ENCODE measurements around the gene OR2J2.
"Not testable (repeated sequence)": the region's sequence is repeated elsewhere in the genome, so short reads cannot be mapped to it uniquely, and the experiment has no call there.

The OR2J2 gene

DNA sequence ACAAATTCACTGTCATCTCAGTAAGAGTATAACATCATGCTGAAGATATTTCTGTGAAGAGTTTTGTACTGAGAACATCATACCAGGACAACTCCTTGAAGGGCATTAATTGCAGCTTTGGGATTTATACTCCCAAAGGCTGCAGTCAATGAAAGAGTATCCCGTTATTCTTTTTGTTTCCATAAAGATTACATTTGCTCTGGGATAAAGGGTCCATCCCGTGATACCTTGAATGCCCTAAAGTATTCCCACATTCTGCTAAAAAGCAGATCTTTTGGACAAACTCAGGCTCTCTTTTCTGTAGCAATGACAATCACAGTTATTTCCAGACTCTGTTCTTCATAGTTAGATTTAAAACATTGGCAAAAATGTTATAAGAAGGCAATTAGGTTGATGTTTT is at the start of gene OR2J2:
Gene OR2J2, plus strand, starts transcription at position 301 of the 400 bp plus-strand sequence. CDS start 2,729 bp downstream, outside the sequence.
- not testable (repeated sequence) for DNase-seq (ENCODE audit: low read depth)

DNA sequence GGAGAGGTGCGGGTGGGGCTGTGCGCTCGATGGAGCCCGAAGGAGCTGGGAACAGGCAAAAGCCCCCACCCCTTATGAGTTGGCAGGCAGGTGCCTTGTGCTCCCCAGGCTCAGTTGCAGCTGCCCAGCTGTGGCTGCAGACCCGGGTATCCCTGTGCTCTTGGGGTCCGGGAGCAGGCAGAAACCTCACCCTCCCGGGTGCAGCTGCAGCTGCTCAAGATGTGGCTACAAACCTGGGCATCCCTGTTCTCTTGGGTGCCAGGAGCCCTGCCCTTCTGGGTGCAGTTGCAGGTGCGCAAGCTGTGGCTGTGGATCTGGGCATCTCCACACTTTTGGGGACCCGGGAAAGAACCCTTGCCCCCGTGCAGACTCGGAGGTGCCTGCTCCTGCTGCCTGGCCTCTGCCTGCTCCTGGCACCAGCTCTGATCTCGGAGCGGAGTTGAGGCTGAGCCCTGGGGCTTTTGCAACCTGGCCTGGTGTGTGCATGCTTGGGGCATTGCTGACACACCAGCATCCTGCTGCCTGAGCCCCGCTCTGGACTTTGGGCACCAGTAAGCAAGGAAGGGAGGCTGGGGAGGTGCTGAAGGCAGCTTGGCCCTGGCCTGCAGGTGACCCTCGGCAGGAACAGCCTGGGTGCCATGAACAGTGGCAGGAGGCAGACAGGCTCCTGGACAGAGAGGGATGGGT is 41.2 kb upstream of the OR2J2 start:
- no peak for DNase-seq (ENCODE audit: low read depth)

DNA sequence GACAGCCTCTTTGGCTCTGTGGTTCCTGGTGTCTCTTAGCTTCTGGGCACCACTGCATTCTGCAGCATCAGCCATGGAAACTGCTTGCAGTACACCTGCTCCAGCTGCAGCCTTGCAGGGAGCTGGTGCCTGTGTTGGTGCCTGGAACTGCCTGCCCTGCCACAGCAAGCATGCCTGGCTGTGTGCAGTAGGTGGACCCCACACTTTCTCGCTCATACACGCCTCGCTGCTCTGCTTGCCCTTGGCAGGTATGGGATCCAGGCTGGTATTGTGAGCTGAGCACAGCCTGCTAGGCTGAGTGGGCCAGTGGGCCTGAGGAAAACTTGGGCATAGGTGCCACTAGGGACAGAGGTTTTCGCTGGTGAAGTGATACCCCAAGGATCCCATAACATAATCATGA is 40.1 kb upstream of the OR2J2 start:
- DNase-seq (ENCODE audit: low read depth) = no peak

DNA sequence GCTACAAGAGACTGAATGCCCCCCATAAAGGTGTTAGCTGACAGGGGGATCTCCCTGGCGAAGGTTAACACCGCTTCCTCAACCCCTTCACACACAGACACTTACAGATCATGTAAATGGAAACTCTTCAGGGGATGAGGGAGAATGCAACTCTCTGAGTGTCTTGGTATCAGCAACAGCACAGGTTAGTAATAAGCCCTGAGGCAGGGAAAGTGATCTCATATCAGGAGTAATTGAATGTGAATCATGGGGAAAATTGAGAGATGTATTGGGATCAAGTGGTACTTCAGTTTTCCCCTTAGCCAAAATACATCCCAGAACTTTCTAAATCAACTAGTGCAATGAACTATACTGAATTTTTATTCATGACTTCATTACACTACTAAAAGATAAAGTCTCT is 39.0 kb upstream of the OR2J2 start:
- DNase-seq (ENCODE audit: low read depth) = no peak

DNA sequence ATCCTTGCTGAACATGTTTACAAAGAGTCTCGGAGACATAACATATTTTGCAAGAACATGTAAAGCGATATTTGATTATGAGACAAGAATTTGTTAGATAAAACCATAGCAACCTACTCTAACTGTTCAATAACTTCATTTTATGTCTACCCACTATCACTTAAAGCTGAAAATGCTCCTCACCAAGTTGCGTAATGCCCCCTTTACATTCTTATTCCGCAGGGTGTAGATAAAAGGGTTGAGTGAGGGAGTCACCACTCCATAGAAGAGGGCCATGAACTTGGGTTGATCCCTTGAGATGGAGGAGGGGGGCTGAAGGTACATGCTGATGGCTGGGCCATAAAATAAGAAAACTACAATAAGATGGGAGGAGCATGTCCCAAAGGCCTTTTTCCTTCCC is 33.0 kb upstream of the OR2J2 start:
- DNase-seq (ENCODE audit: low read depth) = no peak

DNA sequence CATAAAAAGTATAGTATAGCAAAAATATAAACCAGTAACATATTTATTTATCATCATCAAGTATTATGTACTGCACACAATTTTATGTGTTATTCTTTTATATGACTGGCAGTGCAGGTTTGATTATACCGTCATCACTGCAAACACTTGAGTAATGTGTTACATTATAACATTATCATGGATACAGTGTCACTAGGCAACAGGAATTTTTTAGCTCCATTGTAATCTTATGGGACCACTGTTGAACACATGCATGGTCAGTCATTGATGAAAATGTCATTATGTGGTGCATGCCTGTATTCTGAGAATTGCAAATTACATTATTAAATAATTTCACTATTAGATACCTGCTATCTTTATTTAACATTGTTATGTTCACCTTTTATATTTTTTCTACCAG is 29.1 kb upstream of the OR2J2 start:
- no peak for DNase-seq (ENCODE audit: low read depth)

DNA sequence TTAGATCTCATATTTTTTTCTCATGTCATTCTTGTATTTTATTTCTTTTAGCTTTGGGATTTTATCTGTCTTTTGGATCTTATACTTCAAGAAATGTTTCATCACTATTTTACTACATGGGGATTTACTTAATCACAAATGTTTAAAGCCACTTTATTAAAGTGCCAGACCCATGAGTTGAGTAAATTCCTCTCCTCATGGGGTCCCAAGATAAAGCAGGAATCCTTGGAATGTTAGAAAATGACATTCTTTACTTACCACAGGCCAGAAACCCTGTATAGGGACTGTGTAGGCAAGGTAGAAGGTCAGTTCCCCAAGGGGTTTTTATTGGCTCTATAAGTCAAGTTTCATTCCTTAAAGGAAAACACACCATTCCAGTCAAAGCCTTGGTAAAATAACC is 28.4 kb upstream of the OR2J2 start:
- no peak for DNase-seq (ENCODE audit: low read depth)

DNA sequence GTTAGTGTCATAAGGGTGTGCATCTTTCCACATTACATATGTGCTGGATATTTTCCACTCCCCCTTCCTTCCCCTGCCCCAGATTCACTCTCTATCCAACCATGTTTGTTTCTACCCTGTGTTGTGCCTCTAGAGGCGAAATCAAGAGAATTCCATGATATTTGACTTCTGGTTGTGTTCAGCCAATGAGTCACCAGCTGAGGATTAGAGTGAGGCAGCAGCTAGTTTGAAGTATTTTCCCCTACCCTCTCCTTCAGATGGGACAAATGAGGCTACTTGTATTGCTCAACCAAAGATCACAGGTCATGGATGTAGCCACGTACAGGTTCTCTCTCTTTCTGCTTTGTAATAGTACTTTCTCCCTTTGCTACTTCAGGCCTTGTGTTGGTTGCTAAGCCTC is 24.5 kb upstream of the OR2J2 start:
- DNase-seq (ENCODE audit: low read depth) = no peak

DNA sequence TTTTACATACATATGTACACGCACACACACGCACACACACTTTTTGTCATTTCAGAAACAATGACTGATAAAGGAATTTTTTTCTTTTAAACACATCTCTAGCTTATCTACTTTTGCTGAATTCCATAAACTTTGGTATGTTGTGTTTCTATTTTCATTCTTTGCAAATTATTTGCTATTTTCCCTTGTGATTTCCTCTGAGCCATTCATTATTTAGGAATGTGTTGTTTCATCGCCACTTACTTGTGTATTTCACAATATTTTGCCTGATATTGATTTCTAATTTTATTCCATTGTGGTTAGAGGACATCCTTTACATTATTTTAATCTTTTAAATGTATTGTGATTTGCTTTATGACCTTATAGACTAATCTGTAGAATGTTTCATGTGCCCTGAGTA is 23.6 kb upstream of the OR2J2 start:
- DNase-seq (ENCODE audit: low read depth) = no peak

DNA sequence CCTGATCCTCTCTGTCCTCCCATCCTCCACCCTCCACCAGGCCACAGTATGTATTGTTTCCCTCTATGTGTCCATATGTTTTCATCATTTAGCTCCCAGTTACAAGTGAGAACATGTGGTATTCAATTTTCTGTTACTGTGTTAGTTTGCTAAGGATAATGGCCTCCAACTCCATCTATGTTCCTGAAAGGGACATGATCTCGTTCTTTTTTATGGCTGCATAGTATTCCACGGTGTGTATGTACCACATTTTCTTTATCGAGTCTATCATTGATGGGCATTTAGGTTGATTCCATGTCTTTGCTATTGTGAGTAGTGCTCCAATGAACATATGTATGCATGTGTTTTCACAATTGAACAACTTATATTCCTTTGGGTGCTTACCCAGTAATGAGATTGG is 21.3 kb upstream of the OR2J2 start:
- not testable (repeated sequence) for DNase-seq (ENCODE audit: low read depth)

DNA sequence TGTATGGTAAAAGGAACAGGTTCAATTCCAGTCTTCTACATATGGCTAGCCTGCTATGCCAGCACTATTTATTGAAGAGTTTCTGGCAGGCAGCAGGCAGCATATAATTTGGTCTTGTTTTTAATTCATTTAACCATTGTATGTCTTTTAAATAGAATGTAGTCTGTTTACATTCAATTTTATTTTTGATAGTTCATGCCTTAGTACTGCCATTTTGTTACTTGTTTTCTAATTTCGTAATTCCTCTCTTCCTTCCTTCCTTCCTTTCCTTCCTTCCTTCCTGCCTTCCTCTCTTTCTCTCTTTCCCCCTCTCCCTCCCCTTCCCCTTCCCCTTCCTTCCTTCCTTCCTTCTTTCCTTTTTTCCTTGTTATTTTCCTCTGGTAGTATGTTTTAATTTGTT is 17.6 kb upstream of the OR2J2 start:
- no peak for DNase-seq (ENCODE audit: low read depth)

DNA sequence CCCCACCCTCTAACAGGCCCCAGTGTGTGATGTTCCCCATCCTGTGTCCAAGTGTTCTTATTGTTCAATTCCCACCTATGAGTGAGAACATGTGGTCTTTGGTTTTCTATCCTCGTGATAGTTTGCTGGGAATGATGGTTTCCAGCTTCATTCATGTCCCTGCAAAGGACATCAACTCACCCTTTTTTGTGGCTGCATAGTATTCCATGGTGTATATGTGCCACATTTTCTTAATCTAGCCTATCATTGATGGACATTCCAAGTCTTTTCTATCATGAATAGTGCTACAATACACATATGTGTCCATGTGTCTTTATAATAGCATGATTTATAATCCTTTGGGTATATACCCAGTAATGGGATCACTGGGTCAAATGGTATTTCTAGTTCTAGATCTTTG is 15.5 kb upstream of the OR2J2 start:
- DNase-seq (ENCODE audit: low read depth) = not testable (repeated sequence)

DNA sequence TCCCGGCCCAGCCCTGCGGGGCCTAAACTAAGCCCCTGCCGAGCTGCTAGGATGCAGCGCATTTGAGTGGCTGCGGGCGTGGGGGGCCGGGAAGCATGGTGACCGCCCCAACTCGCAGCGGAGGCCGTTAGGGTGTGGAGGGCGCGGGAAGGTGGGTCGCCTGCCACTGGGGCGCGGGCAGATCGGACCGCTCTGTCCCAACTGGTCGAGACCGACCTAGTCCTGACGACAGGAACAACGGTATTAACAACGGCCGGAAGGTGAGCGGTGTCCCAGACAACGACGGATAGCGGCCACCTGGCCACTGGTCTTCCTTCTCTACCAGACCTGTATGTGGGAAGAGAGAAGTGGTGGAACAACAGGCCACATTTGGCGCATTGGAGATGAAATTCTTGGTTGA is 10.8 kb upstream of the OR2J2 start:
- DNase-seq (ENCODE audit: low read depth) = not testable (repeated sequence)

DNA sequence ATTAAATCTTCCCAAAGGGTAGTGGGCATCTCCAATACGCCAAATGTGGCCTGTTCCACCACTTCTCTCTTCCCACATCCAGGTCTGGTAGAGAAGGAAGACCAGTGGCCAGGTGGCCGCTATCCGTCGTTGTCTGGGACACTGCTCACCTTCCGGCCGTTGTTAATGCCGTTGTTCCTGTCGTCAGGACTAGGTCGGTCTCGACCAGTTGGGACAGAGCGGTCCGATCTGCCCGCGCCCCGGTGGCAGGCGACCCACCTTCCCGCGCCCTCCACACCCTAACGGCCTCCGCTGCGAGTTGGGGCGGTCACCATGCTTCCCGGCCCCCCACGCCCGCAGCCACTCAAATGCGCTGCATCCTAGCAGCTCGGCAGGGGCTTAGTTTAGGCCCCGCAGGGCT is 5.1 kb upstream of the OR2J2 start:
- DNase-seq (ENCODE audit: low read depth) = not testable (repeated sequence)

DNA sequence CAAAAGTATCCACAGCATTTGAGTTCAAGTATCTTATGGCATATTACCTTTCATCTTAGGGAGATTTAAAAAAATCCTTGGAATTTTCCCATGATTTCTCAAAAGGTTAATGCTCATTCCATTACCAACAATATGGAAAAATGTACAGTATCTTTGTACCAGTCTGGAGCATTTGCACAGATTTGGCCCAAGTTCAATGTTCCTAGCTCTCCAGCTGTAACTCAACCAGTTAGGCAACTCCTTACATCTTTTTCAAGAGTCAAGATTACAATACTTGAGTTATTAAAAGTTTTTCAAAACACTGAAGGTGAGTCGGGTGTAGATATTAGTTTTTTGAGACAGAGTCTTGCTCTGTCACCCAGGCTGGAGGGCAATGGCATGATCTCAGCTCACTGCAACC is 1.0 kb downstream of the OR2J2 start:
- no peak for DNase-seq (ENCODE audit: low read depth)

DNA sequence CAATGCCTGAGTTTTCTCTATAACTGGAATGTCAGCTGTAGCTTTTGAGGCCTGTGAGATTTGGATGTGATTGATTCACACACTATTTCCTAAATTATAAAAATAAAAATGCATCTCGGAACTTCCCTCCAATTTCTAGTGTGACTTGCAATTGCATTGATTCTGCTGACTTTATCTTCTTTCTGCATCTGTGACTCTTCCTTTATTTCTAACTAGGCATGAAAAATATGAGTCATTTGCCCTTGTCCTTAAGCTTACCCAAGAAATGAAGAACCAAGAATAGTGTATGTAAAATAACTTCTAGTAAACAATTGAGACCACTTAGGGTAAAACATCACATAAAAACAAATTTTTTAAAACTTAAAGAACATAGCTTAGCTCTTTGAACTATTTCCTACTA is 12.9 kb downstream of the OR2J2 start:
- no peak for DNase-seq (ENCODE audit: low read depth)

DNA sequence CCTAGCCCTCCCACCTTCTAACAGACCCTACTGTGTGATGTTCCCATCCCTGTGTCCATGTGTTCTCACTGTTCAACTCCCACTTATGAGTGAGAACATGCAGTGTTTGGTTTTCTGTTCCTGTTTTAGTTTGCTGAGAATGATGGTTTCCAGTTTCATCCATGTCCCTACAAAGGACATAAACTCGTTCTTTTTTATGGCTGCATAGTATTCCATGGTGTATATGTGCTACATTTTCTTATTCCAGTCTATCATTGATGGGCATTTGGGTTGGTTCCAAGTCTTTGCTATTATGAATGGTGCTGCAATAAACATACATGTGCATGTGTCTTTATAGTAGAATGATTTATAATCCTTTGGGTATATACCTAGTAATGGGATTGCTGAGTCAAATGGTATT is 18.0 kb downstream of the OR2J2 start:
- not testable (repeated sequence) for DNase-seq (ENCODE audit: low read depth)

DNA sequence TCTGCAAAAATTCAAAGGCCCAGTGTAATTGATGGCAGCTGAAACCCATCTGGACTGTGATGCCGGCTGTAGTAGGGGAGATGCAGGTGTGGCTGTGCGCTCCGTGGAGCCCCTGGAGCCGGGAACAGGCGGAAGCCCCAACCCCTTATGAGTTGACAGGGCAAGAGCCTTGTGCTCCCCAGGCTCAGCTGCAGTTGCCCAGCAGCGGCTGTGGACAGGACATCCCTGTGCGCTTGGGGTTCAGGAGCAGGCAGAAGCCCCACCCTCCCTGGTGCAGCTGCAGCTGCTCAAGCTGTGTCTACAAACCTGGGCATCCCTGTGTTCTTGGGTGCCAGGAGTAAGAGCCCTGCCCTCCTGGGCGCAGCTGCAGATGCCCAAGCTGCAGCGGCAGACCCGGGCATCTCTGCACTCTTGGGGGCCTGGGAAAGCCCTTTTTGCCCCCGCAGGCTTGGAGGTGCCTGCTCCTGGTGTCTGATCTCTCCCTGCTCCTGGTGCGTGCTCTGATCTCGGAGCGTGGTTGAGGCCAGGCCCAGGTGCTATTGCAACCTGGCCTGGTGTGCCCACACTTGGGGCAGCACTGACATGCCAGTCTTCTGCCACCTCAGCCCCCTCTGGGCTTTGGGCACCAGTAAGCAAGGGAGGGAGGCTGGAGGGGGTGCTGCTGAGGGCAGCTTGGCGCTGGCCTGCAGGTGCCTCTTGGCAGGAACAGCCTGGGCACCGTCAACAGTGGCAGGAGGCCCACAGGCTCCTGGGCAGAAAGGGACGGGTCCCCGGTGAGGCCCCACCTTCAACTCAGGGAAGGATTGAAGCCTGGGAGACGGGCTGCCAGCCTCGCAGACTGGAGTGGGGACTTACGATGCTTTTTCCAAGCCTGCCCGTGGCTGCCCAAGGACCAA is 30.3 kb downstream of the OR2J2 start:
- no peak for DNase-seq (ENCODE audit: low read depth)

DNA sequence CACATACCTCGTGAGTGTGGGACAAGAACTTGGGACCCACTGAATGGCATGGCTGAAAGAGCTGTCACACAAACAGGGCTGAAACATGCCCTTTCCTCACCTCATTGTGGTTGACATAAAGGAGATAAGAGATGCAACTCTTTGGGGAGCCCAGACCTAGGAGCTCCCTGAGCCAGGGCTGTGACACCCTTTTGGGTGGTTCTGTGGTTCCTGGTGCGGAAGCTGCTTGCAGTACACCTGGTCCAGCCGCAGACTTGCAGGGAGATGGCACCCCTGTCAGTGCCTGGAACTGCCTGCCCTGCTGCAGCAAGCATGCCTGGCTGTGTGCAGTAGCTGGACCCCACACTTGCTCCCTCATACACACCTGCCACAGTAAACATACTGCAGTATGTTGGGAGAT is 31.3 kb downstream of the OR2J2 start:
- no peak for DNase-seq (ENCODE audit: low read depth)

DNA sequence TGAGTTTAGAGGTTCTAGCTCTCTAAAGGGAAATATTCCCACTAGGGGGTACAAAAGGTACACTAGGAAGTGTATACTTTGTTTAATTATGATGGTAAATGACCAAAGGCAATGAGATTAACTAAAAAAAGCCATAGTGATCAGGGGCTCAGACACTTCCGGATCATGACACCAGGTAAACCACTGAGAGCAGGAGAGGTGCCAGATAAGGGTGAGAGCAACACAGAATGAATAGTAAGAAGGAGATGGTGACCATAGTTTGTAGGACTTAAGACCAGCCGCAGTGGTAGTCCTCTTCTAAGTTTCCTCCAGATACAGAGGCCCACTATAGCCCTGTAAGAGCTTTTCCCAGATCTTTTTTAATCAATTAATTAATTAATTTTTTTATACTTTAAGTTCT is 40.8 kb downstream of the OR2J2 start:
- no peak for DNase-seq (ENCODE audit: low read depth)

DNA sequence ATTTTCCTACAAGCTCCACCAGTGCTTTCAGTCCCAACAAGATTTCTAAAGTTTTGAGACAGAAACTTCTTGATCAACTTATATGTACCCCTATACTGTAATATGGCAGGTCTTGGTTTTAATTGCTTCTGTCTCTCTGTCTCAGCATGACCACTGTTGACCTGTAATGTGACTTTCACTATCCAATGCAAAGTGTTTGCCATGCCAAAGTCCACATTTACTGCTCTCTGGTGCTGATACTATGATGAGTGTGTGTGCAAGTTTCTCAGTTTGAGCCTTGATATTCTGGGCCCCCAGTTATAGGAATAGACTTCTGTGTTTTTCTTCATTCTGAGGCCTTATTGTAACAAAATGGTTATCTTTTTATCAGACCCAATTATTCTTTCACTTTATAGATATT is 45.8 kb downstream of the OR2J2 start:
- no peak for DNase-seq (ENCODE audit: low read depth)

DNA sequence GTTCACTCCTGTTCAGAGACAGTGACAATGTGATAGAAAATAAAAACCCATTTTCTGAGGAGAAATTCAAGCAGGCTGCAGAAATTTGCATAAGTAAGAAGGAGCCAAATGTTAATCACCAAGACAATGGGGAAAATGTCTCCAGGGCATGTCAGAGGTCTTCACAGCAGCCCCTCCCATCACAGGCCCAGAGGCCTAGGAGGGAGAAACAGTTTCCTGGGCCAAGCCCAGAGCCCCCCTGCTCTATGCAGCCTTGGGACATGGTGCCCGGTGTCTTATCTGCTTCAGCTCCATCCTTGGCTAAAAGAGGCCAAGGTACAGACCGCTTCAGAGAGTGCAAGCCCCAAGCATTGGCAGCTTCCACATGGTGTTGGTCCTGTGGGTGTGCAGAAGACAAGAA is 46.5 kb downstream of the OR2J2 start:
- not testable (repeated sequence) for DNase-seq (ENCODE audit: low read depth)

DNA sequence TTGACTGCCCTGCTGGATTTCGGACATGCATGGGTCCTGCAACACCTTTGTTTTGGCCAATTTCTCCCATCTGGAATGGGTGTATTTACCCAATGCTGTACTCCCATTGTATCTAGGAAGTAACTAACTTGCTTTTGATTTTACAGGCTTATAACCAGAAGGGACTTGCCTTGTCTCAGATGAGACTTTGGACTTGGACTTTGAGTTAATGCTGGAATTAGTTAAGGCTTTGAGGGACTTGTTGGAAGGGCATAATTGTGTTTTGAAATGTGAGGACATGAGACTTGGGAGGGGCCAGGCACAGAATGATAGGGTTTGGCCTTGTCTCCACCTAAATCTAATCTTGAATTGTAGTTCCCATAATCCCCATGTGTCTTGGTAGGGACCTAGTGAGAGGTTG is 47.3 kb downstream of the OR2J2 start:
- DNase-seq (ENCODE audit: low read depth) = not testable (repeated sequence)
